Stimulated activated CD4-positive, alpha-beta T cell treated with anti-CD3 and anti-CD28 coated beads, Interleukin-12 subunit alpha, Interleukin-12 subunit beta, amount 100 ng/mL, for 48 hours (primary cell): ENCODE measurements around the gene TACC3.

Experiments used
- DNase-seq, 3 donors: peaks; one replicate each; pipeline ENCODE4 v3.0.0-alpha.2; 2020; ENCODE audit warnings: low read depth in 2 of 3, low spot score in 1 of 3

Gene TACC3

DNA sequence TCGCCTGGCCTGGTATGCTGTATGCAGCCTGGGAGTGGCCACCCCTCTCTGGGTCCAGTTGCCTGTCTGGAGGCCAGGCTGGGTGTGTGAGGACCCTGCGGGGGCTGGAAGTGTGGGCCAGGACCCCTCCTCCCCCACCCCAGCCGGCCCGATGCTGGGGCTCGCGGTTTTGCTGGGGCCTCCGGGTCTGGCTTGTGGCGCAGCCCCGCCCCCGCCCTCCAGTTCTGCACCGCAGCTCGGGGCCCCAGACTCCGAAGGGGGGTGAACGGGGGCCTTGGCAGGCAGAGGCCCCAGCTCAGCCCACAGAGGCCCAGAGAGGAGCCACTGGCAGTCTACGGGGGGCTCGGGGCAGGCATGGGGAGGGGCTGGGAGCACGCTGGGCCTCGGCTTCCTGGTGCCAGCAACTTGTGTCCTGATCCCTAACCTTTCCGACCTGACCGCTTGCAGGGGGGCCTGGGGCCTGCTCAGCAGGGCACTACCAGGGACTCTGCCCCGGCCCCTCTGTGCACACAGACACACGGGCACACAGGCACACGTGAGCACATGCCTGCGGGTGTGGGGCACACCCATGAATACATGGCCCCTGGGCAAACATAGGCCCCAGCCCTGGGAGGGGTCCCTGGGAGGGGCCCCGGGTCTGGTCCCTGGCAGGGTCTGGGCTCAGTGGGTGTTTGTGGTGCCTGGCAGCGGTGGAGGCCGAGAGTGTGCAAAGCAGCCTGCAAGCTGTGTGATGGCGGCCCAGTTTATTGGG lies 50.4 kb downstream of the TACC3 start:
- DNase-seq, result no peak

DNA sequence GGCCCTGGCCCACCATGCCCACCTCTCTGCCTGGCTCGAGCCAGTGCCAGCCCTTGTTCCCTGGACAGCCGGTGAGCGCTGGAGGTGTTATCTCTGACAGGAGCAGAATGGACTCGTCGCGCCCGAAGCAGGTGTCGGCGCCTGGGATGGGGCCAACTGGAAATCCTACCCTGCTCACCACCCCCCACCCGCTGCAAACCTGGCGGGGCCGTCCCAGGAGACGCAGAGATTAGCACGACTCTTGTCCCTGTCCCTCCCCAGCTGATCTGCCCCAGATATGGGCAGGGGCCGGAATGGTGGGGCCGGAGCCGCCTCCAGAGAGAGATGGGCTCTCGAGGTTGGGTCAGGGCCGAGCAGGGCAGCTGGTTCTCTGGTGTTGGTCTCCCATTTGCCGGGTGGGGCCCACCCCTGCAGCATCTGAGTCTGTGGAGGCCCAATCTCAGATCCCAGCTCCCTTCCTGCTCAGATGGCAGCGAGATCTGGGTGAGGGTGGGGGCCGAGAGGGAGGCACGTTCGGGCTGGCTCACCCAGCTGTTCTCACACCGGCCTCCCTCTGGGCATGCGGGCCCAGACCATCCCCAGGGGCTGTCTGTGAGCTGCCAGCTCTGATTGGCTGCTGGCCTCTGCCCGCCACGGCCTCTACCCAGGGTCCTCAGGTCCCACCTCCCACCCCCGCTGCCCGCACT lies 51.7 kb downstream of the TACC3 start:
- DNase-seq, result no peak

DNA sequence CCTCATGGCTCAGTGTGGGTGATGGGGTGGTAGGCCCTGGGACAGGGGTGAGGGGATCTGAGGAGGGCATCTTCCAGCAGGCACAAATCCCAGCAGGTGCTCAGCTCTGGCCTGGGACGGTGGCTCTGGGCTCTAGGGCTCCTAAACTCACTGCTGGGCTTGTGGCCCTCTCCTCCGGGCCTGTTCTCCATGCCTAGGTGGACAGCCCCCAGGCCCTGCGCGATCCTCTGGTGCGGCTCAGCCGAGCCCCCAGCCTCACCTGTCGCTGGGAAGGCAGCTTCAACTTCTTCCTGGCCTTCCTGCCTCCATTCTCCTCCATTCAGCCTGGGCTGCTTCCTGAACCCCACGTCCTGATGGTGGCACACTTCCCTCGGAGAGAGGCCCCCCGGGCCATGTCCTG lies 52.4 kb downstream of the TACC3 start:
- no peak for DNase-seq

DNA sequence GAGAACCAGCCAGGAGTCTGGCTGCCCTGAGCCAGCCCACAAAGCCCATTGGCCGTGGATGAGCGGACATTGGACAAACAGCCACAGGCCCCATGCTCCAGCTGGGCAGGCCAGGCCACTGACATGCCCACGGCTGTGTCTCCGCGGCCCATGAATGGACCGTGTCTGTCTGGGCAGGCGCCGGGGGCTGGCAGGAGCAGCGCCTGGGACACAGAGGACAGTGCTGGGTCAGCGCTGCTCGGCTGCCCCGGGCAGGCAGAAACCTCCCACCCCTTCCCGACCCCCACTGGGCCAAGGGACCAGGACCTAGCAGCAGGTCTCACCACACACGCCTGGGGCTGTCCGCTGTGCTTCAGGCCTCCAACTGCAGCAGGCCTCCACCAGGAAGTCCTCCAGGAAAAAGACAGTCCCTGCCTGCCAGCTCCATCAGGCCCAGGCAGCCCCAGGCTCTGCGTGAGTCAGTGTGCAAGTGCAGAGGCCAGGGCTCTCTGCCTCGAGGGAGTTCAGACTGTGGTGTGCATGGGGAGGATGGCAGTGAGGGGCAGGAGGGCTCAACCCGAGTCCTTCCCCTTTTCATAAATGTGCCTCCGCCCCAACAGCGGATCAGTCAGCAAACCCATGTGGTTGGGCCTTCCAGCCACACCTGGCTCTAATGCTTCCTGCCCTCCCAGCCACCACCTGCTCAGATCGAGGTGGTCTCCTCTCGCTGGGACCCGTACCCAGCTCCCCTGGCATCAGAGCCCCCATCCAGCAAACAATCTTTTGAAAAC lies 54.6 kb downstream of the TACC3 start:
- DNase-seq, result no peak

DNA sequence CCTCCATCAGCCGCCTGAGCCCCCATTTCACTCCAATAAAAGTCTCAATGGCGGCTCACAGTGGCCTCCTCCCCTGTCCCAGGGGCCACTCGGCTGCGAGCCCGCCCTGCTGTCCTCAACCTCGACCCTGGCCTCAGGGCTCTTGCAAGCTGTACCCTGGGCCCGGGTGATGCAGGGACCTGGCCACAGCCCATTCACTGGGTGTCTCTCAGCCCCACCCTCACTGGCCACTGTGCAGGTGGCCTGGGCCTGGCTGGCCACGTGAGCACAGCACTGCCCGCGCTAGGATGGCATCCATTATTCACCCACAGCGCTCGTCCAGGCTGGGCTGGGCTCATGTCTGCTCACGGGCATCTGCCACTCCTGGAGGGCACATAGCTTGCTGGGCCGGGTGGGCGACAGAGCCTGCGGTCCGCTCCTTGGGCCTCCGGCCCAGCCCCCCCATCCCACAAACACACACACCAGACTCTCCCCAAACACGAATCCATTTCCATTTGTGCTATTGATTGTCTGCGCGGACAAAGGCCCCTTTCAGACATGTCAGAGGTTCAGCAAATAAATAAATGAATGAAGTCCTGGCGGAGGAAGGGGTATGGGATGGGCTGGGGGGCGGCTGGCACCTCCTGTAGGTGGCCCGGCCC lies 55.3 kb downstream of the TACC3 start:
- no peak for DNase-seq

DNA sequence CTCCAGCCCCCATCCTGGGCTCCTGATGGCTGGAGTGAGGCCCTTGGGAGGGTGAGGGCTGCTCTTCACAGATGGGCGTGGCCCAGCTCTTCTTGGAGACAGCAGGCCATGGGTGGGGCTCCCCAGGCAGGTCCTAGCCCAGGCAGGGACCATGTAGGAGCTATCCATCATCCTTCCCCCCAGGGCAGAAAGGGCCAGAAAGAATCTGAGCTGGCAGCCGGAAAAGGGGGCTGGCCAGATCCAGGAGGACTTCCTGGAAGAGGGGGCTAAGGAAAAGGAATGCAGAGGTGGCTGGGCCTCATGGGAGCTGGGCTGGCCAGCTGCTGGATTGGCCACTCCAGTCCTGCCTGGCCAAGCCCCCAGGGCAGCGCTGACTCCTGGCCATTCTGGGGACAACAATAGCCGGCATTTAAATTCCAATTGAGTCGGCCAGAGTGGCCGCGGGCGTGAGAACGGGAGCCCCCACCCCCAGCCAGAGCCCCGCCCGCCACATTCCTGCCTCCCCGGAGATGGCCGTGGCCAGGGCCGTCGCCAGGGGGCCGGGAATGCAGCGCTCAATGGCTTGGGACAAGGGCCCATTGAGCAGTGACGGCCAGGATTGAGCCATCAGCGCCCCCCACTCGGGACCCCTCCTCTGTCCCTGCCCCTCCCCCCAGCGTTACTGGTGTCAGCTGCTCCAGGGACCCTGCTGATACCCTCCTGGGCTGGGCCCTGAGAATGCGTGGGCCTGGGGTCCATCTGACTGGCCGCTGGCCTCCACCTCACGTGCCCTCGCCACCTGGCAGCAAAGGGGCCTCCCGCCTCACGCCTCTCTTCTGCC lies 56.7 kb downstream of the TACC3 start:
- DNase-seq, result no peak

DNA sequence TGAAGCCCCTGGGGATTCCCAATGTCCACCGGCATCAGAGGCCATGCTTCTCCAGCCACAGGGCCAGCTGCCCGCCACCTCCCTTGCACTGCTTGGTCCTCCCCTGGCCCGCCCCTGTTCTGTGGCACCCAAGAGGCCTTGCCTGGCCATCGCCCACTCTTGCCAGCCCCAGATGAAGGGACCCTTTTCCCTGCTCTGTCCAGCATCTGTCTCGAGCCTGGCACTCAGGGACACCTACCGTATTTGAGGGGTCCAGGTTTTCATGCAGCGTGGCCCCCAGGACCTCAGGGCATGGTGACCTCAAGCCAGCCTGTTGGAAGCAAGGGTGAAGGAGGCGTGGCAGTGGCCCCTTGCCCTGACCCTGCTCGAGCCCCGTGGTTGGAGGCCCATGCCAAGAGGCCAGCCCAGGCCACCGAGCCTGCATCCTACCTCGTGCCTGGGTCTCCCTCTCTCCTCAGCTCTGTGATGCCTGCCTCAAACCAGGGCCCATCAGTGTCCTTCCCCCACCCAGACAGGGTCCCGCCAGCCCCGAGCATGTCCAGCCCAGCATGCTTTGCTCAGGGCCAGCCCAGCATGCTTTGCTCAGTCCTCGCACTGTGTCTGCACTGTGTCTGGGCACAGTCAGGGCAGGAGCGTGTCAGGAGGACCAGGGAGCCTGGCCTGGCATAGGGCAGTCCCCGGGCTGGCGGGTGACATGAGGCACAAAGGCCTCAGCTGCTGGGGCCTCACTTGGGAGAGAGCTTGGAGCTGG lies 57.5 kb downstream of the TACC3 start:
- DNase-seq, result no peak

DNA sequence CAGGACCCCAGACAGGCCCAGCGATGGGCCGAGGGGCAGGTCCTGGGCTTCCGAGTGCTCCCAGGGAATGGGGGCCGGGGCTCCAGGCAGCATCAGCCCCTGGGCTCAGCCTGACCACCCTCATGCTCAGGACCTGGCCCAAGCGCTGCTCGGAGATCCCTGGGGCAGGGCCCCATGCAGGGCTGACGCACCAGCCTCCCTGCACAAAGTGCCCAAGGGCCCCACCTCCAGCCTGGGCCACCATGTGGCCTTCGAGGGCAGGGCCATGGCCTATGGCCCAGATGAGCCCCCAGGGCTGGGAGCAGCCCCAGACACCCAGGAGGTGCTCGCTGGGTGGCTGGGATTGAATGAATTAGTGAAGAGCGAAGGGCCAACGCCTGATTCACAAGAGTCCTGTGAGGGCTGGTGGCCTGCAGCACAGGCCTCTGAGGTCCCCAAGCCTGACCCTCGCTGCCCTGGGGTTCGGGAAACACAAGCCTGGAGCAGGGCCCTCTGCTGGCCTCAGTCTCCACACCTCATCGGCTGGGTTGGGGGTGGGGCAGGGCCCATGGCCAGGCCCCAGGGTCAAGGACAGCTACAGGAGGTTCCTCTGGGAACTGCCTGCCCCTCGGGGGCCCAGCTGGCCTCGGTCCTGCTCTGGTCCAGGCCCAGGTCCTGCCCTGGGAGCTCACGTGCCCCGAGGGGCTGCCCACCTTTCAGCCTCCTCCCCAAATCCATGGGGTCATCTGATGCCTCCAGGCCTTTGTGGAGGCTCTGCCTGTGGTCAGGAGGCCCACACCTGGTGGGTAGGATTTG lies 58.5 kb downstream of the TACC3 start:
- no peak for DNase-seq

DNA sequence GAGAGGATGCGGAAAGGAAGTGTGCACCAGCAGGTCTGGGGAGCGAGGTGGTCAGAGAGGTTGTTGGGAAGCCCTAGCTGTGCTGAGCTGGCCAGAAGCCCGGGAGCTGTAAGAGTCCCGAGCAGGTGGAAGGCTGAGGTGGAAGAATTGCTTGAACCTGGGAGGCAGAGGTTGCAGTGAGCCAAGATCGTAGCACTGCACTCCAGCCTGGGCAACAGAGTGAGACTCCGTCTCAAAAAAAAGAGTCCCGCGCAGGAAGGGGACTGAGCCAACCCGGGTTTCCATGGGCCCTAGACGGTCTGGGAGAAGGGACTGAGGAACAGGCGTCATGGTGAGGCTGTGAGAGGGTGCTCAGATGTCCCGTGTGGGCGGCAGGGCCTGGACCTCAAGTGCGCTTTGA lies 59.1 kb downstream of the TACC3 start:
- DNase-seq, result no peak

DNA sequence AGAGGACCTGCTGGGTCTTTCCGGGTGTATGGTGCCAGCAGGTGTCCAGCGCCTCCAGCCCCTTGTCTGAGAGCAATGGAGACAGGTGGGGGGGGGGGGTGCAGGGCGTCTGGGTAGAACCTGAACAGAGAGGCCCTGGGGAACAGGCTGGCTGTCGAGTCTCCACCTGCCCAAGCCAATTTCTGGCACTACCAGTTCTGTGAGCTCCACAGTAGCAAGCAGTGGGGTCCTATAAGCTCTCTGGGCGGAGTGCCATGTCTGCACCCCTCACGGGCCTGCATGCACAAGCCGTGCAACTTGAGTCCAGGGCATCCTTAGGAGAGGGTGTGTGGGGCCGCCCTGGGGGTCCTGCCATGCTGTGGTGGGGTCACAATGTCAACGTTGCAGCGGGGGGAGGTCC lies 61.7 kb downstream of the TACC3 start:
- no peak for DNase-seq

DNA sequence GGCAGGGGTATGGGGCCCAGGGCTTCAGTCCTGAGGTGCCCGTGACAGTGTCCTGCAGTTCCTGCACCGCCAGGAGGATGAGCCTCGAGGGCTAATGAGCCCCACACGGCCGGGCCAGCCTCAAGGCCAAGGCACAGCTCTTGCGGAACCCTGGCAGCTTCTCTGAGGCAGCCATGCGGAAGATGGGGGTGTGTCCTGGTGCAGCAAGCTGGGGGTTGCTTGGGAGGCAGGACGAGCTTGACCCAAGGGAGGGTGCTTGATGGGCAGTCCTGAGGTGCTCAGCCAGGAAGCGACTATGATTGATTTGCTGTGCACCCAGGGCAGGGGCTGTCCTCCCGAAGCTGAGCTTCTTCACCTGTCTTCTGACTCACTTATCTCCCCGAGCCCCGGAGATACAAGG lies 62.6 kb downstream of the TACC3 start:
- no peak for DNase-seq

DNA sequence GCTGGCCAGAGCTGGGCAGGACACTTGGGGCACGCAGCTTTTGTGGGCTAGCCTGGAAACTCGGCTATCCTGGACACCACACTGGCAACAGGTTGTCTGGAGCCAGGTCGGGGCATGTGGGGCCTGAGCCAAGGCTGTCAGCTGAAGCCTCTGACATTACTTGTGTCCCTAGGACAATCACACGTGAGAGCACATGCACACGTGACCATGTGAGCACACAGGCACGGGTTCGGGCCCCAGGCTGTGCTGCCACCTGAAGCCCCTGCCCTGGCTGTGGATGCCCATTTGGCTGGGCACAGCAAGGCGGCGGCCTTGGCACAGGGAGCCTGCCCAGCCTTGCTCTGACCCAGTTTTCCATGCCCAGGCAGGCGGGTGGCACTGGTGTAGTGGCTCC lies 63.1 kb downstream of the TACC3 start:
- DNase-seq, result no peak

DNA sequence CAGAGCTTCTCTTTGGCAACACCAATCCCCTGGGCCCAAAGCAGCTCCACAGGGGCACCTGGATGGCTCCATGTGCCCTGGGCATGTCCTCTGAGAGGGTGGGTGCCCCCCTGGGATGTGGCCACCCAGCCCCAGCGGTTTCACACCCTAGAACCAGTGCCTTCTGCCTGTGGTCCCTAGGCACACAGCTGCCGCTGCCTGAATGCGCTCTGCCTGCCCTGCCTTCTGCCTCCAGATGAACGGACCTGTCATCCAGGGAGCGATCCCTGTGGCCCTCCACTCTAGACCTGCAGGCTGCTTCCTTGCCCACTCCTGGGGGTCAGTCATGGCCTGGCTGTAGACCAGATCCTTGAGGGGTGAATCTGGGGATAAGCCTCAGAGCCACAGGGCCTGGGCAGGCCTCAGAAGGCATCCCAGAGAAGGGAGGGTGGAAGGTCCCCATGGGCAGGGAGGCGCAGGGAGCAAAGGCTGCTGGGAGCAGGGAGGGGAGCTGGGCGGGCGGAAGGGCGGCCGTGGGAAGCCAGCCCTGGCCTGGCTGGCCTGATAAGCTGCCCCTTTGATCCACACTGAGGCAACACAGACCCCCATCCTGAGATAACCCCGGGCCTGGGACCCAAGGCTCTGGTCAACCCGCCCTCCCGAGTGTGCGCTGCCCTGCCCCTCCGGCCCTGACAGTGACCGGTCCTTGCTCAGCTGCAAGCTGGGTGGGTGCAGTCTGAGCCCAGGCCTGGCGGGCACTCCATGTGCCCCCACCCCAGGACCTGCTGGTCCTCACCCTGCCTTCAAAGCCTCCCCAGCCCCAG lies 63.7 kb downstream of the TACC3 start:
- DNase-seq, result no peak

DNA sequence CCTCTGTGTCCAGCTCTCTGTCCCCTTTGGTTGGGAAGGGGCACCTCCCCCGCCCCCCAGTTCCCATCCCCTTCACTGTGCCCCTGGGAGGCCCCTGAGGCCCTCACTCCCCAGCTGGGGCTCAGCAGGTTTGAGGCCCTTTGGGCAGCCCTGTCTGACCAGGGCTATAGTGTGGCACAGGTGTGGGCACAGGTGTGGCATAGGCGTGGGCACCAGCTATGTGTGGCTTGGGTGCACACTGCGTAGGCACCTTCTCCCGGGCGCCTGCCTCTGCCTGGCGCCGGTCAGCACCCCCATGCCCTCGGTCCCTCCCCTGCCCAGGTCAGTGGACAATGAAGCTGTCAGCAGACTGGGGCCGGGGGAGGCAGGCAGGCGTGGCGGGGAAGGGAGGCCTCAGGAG lies 64.3 kb downstream of the TACC3 start:
- no peak for DNase-seq

DNA sequence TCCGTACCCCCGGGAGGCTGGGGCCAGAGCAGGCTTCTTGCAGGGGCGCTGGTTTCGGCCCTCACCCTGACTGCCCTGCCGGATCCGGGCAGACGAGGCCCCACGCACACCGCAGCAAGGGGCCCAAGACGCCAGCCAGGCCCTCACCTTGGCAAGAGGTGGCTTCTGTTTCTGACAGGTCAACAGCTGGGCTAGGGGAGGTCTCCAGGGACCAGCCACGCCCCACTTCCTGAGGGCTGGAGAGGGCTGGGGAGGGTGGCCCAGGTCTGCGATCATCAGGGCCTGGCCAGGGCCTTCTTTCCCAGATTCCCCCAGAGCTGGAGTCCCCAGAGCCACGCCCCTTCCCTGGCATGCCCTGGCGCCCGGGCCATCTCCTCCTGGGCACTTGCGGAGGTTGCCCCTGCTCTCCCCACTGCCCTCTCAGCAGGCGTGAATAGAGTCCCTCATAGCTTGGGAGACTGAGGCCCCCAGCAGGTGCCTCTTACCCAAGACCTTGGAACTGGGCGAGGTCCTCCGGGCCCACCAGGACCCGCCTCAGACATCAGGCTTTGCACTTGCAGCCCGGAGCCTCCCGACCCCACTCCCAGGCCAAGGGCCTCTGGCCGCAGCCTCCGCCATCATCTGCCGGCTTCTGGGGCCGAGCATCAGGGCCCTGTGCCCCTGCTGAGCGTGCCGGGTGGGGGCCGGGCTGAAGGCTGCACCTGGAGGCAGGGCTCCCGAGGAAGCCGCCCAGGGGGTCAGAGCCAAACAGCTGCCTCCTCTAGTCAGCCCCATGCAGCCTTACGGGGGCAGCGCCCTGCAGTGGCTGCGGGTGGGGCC lies 65.4 kb downstream of the TACC3 start:
- DNase-seq, result no peak

DNA sequence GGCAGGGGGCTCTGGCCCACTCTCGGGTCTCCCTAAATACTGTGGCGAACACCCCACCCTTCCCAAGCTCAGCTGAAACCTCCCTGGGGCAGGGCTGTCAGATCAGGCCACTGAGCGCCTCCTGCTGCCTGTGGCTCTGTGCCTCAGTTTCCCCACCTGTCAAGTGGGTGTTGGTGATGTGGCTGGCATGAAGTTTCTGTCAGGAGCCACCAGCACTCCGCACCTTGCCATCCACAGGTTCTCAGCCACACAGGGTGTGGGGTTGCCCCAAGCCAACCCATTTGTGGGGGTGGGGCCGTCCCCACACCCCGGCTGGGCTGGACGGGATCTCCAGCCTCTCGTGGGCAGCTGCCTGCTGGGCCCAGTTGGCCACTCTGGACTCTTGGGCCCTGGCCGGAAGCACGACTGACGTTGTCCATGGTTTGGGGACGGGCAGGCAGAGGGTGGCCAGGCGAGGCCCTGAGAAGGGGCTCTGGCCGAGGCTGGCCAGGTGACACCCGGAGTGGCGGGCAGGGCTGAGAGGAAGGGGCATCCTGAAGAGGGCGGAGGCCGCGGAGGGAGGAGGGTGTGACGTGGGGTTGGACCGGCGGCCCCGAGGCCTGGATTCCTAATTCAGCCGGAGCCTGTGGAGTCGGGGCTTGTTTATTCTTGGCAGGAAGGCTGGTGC lies 66.2 kb downstream of the TACC3 start:
- DNase-seq, result no peak
